ENCODE measurements around the gene SEC31A. TPM values are rescaled to one million over a fixed set of nuclear protein-coding genes. Genes with fewer than 3 reads are reported as not detected.

SEC31A gene
- total and polyA plus RNA-seq, 2 experiments from 2014 or later, result 226 to 306 TPM

- no peak for DNase-seq (ENCODE audit: low spot score)
- Histone ChIP-seq H2AFZ (peak overlapping the region; percentile 27), H3K9me2 (replicated peaks; ENCODE audit: insufficient read depth) (no peaks in the 10 kb centered on the region), H3K27ac (peak overlapping the region; percentile 99), H3K27me3 (no peaks in the 10 kb centered on the region), H3K4me1 (ENCODE audit: insufficient read depth) (peaks cover 28% of the 10 kb centered on the region), H3K36me3 (replicated peaks; ENCODE audit: insufficient read depth, low read depth) (no peaks in the 10 kb centered on the region), H3K79me2 (peaks cover 67% of the 10 kb centered on the region), H3K9me3 (ENCODE audit: low read depth) (no peaks in the 10 kb centered on the region), H4K20me1 (ENCODE audit: insufficient read depth, poor library complexity, severe bottlenecking) (peaks cover 37% of the 10 kb centered on the region), H3K4me2 (peak overlapping the region; percentile 82), H3K4me3 (peak overlapping the region; percentile 62)
- no peak for TF ChIP-seq EZH2 (IDR thresholded peaks at IDR 0.05; ENCODE audit: borderline replicate concordance)
- TF ChIP-seq EZH2phosphoT487 (IDR thresholded peaks at IDR 0.05; ENCODE audit: low read depth, severe bottlenecking, unreplicated experiment), result no peak
- TF ChIP-seq CTCF (IDR thresholded peaks at IDR 0.05; ENCODE audit: poor library complexity), result no peak
- under 1% methylated on average over 16 of the region's 16 CpGs for WGBS (ENCODE audit: low lambda C conversion rate, missing lambda C conversion rate)
Measured at GRCh38 chr4:82890528-82890900, 439 bp downstream of the SEC31A start.

- no peak for TF ChIP-seq CTCF (IDR thresholded peaks at IDR 0.05; ENCODE audit: poor library complexity)
- no peak for TF ChIP-seq EZH2phosphoT487 (IDR thresholded peaks at IDR 0.05; ENCODE audit: low read depth, severe bottlenecking, unreplicated experiment)
- no peak for TF ChIP-seq EZH2 (IDR thresholded peaks at IDR 0.05; ENCODE audit: borderline replicate concordance)
- Histone ChIP-seq H4K20me1 (ENCODE audit: insufficient read depth, poor library complexity, severe bottlenecking) (peaks cover 50% of the 10 kb centered on the region), H2AFZ (no peak overlapping the region), H3K27ac (peak overlapping the region; percentile 99), H3K79me2 (peaks cover 71% of the 10 kb centered on the region), H3K4me2 (peak overlapping the region; percentile 82), H3K9me3 (ENCODE audit: low read depth) (no peaks in the 10 kb centered on the region), H3K4me3 (peak overlapping the region; percentile 62), H3K4me1 (ENCODE audit: insufficient read depth) (peaks cover 28% of the 10 kb centered on the region), H3K27me3 (no peaks in the 10 kb centered on the region), H3K36me3 (replicated peaks; ENCODE audit: insufficient read depth, low read depth) (no peaks in the 10 kb centered on the region), H3K9me2 (replicated peaks; ENCODE audit: insufficient read depth) (no peaks in the 10 kb centered on the region)
- DNase-seq (ENCODE audit: low spot score), result peak; percentile 7
- WGBS (ENCODE audit: low lambda C conversion rate, missing lambda C conversion rate), result 41% methylated on average over 6 of the region's 6 CpGs
Measured at GRCh38 chr4:82889287-82889686, 1.7 kb downstream of the SEC31A start.

- H3K79me2 ChIP-seq, result peaks cover 93% of the 10 kb centered on the region
- H4K20me1 ChIP-seq (ENCODE audit: insufficient read depth, poor library complexity, severe bottlenecking), result peaks cover 78% of the 10 kb centered on the region
- no peak for TF ChIP-seq CTCF (IDR thresholded peaks at IDR 0.05; ENCODE audit: poor library complexity)
- no peak for TF ChIP-seq EZH2 (IDR thresholded peaks at IDR 0.05; ENCODE audit: borderline replicate concordance)
- TF ChIP-seq EZH2phosphoT487 (IDR thresholded peaks at IDR 0.05; ENCODE audit: low read depth, severe bottlenecking, unreplicated experiment), result no peak
- H3K36me3 ChIP-seq (replicated peaks; ENCODE audit: insufficient read depth, low read depth), result no peaks in the 10 kb centered on the region
- peak; percentile 11 for DNase-seq (ENCODE audit: low spot score)
- no peaks in the 10 kb centered on the region for H3K9me3 ChIP-seq (ENCODE audit: low read depth)
- no peak overlapping the region for H2AFZ ChIP-seq
- peaks cover 25% of the 10 kb centered on the region for H3K4me1 ChIP-seq (ENCODE audit: insufficient read depth)
- H3K27ac ChIP-seq, result peak overlapping the region; percentile 75
- no peaks in the 10 kb centered on the region for H3K9me2 ChIP-seq (replicated peaks; ENCODE audit: insufficient read depth)
- 41% methylated on average over 5 of the region's 5 CpGs for whole genome bisulfite sequencing (ENCODE audit: low lambda C conversion rate, missing lambda C conversion rate)
- peak overlapping the region; percentile 6 for H3K4me3 ChIP-seq
- no peaks in the 10 kb centered on the region for H3K27me3 ChIP-seq
- H3K4me2 ChIP-seq, result peak overlapping the region; percentile 68
Measured at GRCh38 chr4:82886147-82886942, 4.6 kb downstream of the SEC31A start.
